Astrocyte of the cerebellum (primary cell): ENCODE results near the gene ESYT2.

ENCODE experiments used
- DNase-seq: peaks from one replicate; pipeline ENCODE4 v3.0.0-alpha.2; 2011; ENCODE audit warnings: low read depth
- H3K4me3 ChIP-seq: 2 replicates; pipeline ENCODE4 v1.5.1; 2011; ENCODE audit warnings: mild to moderate bottlenecking, low read depth, low read length, moderate library complexity
- CTCF ChIP-seq: IDR thresholded peaks from 2 replicates; pipeline ENCODE4 v1.5.1; 2012; ENCODE audit warnings: low read length, low read depth, moderate library complexity, mild to moderate bottlenecking; ENCODE audit errors: missing control alignments
- in situ Hi-C: cut with HindIII; loops from 2 replicates; pipeline ENCODE4 v1.10.0; 2017; ENCODE audit warnings: low sequenced_read_pairs

The ESYT2 gene

DNA sequence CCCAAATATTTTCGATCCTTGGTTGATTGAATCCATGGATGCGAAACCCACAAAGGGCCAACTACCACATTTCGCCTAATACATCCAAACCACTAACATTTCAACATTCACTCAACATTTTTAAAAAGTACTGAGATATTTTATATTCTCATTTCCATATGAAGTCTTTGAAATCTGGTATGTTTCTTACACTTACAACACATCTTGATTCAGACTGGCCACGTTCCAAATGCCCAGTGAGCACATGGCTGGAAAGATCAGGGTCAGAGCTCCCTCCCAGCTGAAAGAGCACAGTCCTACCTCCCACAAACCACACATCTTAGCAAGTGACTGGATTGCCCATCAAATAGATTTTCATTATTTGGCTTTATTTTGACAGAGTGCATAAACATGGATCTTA, 143.6 kb downstream of the ESYT2 start:
- H3K4me3 ChIP-seq: no peak overlapping the region
- TF ChIP-seq CTCF: no peak
- in situ Hi-C loops: no loop called here
- no peak for DNase-seq

- no peak for DNase-seq
- H3K4me3 ChIP-seq: no peak overlapping the region
- in situ Hi-C loops: no loop called here
- TF ChIP-seq CTCF: no peak
These were observed 145.0 kb downstream of the ESYT2 start for GRCh38 chr7:158684329-158684728.

DNA sequence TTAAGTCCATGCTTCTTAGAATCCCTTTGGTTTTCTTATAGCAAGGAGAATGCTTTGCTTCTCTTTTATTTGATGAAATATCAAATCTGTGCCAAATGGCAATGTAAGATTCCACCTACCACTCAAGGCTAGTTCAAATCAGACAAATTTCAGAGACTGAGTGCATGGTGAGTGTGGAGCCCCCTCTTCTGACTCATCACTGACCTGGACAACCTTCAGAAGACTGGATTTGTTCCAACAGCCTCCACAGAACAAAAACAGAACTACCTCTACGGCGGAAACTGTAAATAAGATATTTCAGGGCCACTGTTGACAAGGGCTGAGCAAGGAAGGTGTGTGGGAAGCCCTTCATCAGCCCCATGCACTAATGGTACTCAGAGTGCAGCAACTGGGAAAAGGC, 145.8 kb downstream of the ESYT2 start:
- DNase-seq: no peak
- in situ Hi-C loops: no loop called here
- H3K4me3 ChIP-seq: no peak overlapping the region
- TF ChIP-seq CTCF: no peak

DNA sequence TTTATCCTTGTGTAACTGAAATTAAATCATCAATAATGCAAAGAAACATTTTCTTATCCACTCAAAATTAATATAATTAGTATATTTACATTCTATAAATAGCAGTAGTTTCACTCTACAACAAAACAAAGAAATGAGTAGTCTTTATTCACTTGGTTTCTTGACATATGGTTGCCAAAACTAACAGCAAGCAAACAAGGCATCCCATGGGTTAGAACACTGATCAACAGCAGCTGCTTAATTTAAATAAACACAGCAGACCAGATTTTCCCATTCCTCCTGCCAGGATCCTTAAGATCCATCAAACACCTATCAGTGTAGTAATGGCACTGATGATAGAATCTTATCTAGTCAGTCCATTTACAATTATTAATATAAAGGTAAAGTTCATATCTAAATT, 146.9 kb downstream of the ESYT2 start:
- no peak for DNase-seq
- no peak for TF ChIP-seq CTCF
- H3K4me3 ChIP-seq: no peak overlapping the region
- in situ Hi-C loops: no loop called here
